Upper lobe of left lung (tissue), 4 donors: ENCODE results near the gene CTBP1.

Experiments used
- CTCF ChIP-seq, 6 experiments: fragments of 450-650 bp in 4 of 6; fragments of 200-600 bp in 2 of 6; sonication (generic) in 2 of 6; IDR thresholded peaks; one replicate each; pipeline ENCODE4 v1.5.1; 2016 to 2019; ENCODE audit warnings: antibody characterized with exemption in 6 of 6
- EP300 ChIP-seq, 4 donors: sonication (generic); formaldehyde crosslinking; IDR thresholded peaks; one replicate each; pipeline ENCODE4 v1.5.1; 2017; ENCODE audit warnings: antibody characterized with exemption in 4 of 4, control low read depth in 2 of 4
- POLR2A ChIP-seq, 4 donors: fragments of 450-650 bp; IDR thresholded peaks; one replicate each; pipeline ENCODE4 v1.5.1; 2016 to 2017; ENCODE audit warnings: antibody characterized with exemption in 4 of 4, mild to moderate bottlenecking in 2 of 4

DNA sequence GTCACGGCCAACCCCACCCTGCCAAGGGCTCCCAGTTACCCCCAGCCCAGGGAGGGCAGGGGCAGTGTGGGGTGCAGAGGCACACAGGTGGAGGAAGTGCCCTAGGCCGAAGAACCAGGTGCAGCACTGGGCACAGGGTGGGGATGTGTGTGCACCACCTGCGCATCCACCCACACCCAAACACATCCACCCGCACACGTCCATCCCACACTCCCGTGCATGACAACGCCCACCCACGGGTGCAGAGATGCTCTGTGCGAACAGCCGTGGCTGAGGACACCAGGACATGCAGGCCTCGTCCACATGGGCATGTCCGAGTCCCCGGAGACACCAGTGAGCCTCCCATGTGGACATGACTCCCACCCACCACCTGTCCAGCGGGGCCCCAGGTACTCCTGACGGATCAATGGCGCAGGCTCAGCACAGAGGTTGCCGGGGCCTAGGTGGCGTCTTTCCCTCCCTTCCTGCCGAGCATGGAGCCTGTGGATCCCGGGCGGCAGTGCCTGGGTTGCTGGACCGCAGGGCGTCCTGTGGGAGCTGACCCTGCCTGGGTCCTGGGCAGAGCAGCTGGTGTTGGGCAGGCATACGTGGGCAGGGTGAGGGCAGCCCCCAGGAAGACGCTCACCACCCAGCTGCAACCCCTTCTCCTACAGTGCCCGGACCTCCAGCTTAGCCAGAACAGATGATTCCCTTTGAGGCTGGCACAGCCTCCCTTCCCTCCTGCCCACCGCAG is 19.6 kb downstream of the CTBP1 start:
- TF ChIP-seq CTCF (IDR thresholded peaks at IDR 0.05) = no peak
- no peak for TF ChIP-seq POLR2A (IDR thresholded peaks at IDR 0.05)
- TF ChIP-seq EP300 (IDR thresholded peaks at IDR 0.05) = no peak
